HCT116 (cell line): Measurements from ENCODE around the gene MS4A15. TPM values are rescaled to one million over a fixed set of nuclear protein-coding genes. Genes with fewer than 3 reads are reported as not detected.
A peak's percentile ranks its signal among the peaks of the same experiment; 100 is the strongest.

Experiments
- ATAC-seq: fragments of 200-7000 bp; cut with Tn5 transposase; 2 replicates; pipeline ENCODE4 v1.9.1; 2020; ENCODE audit warnings: mild to moderate bottlenecking, moderate library complexity
- BruUV-seq: library from RNA; stranded (reverse); fragments of 400-500 nt; replicated peaks from 2 replicates; lab custom pipeline; 2021; lab: Mats Ljungman, UMichigan
- CTCF ChIA-PET: fragments of 300-600 bp; sonication (Branson Sonifier 250); formaldehyde crosslinking; loops from one replicate; lab custom pipeline; 2021; ENCODE audit warnings: antibody characterized with exemption; lab: Charles Lee
- POLR2A ChIA-PET: fragments of 300-600, 350-600 bp; sonication (Branson Sonifier 250); formaldehyde crosslinking; loops from one replicate; lab custom pipeline; 2021; ENCODE audit warnings: antibody characterized with exemption; lab: Charles Lee
- RAD21 ChIA-PET, 2 experiments: fragments of 300-600 bp; sonication (Branson Sonifier 250); formaldehyde crosslinking; loops; one replicate each; lab custom pipeline; 2023; ENCODE audit warnings: low total read pairs in 2 of 2; ENCODE audit not compliant: uncharacterized antibody in 2 of 2, unreplicated experiment in 2 of 2, low non-redundant PET in 1 of 2; lab: Charles Lee
- DNase-seq: peaks from one replicate; pipeline ENCODE4 v3.0.0-alpha.2; 2010; ENCODE audit warnings: low read depth, low spot score
- H2AFZ ChIP-seq: fragments of 200-600 bp; shearing (Covaris generic), sonication (generic); 2 replicates; pipeline ENCODE4 v1.6.1; 2017; ENCODE audit warnings: low read depth, mixed run types, mixed read lengths, antibody characterized with exemption, low read length; ENCODE audit not compliant: poor library complexity, severe bottlenecking
- H3K27ac ChIP-seq: 2 replicates; pipeline ENCODE4 v1.5.1; 2012; ENCODE audit warnings: low read depth, low read length
- H3K27me3 ChIP-seq: fragments of 200-600 bp; sonication (generic); 2 replicates; pipeline ENCODE4 v1.6.1; 2016; ENCODE audit warnings: mixed run types, low read length, mixed read lengths; ENCODE audit not compliant: insufficient read depth
- H3K36me3 ChIP-seq, 2 experiments: fragments of 200-500 bp in 1 of 2; fragments of 200-600 bp in 1 of 2; sonication (Bioruptor generic) in 1 of 2; sonication (generic) in 1 of 2; 2 replicates each; pipeline versions ENCODE4 v1.5.1 to v1.6.1; 2014 to 2016; ENCODE audit warnings: low read length in 2 of 2, inconsistent platforms in 1 of 2, mixed read lengths in 1 of 2, mixed run types in 1 of 2; ENCODE audit not compliant: insufficient read depth in 2 of 2, control insufficient read depth in 1 of 2
- H3K4me1 ChIP-seq, 2 experiments: fragments of 200-600 bp in 1 of 2; sonication (generic) in 1 of 2; 2 replicates each; pipeline versions ENCODE4 v1.5.1 to v1.6.1; 2012 to 2017; ENCODE audit warnings: low read length in 2 of 2, inconsistent platforms in 1 of 2, mild to moderate bottlenecking in 1 of 2, mixed read lengths in 1 of 2, mixed run types in 1 of 2, moderate library complexity in 1 of 2; ENCODE audit not compliant: insufficient read depth in 2 of 2, control insufficient read depth in 1 of 2
- H3K4me2 ChIP-seq: fragments of 200-600 bp; sonication (generic); 2 replicates; pipeline ENCODE4 v1.6.1; 2017; ENCODE audit warnings: mixed run types, low read length, mixed read lengths
- H3K4me3 ChIP-seq, 2 experiments: fragments of 200-600 bp in 1 of 2; sonication (generic) in 1 of 2; replicated peaks in 1 of 2; 2 replicates each; pipeline ENCODE4 v1.5.1; 2011 to 2016; ENCODE audit warnings: low read length in 2 of 2, control low read depth in 1 of 2, low read depth in 1 of 2, mild to moderate bottlenecking in 1 of 2, mixed read lengths in 1 of 2, mixed run types in 1 of 2
- H3K79me2 ChIP-seq: fragments of 200-600 bp; sonication (generic); 2 replicates; pipeline ENCODE4 v1.6.1; 2017; ENCODE audit warnings: mild to moderate bottlenecking, mixed run types, low read length, moderate library complexity, mixed read lengths; ENCODE audit not compliant: insufficient read depth
- H3K9ac ChIP-seq: fragments of 200-600 bp; sonication (generic); 2 replicates; pipeline ENCODE4 v1.6.1; 2016; ENCODE audit warnings: low read length, mixed read lengths
- H3K9me2 ChIP-seq: fragments of 200-600 bp; sonication (generic), shearing (Covaris generic); 2 replicates; pipeline ENCODE4 v1.6.1; 2017; ENCODE audit warnings: mixed run types, mild to moderate bottlenecking, moderate library complexity; ENCODE audit not compliant: insufficient read depth
- H3K9me3 ChIP-seq, 2 experiments: fragments of 200-500 bp in 1 of 2; fragments of 200-600 bp in 1 of 2; sonication (Bioruptor generic) in 1 of 2; sonication (generic) in 1 of 2; 2 replicates each; pipeline ENCODE4 v1.6.1; 2014 to 2017; ENCODE audit warnings: low read length in 2 of 2, mixed read lengths in 2 of 2, inconsistent platforms in 1 of 2, low read depth in 1 of 2, mild to moderate bottlenecking in 1 of 2, mixed run types in 1 of 2, moderate library complexity in 1 of 2; ENCODE audit not compliant: control insufficient read depth in 1 of 2, insufficient read depth in 1 of 2
- H4K20me1 ChIP-seq: fragments of 200-600 bp; sonication (generic), shearing (Covaris generic); 2 replicates; pipeline ENCODE4 v1.6.1; 2017; ENCODE audit warnings: mixed run types, mild to moderate bottlenecking, moderate library complexity; ENCODE audit not compliant: insufficient read depth
- CBX3 ChIP-seq: IDR thresholded peaks from 2 replicates; pipeline ENCODE4 v1.6.1; 2012; ENCODE audit warnings: low read depth
- CTCF ChIP-seq, 3 experiments: fragments of 200-600 bp in 1 of 3; sonication (generic) in 1 of 3; IDR thresholded peaks in 2 of 3; conservative IDR thresholded peaks in 1 of 3; 2 replicates each; pipeline ENCODE4 v1.5.1; 2012 to 2017; ENCODE audit warnings: low read depth in 2 of 3, low read length in 2 of 3, antibody characterized with exemption in 1 of 3, borderline replicate concordance in 1 of 3, control low read depth in 1 of 3, mild to moderate bottlenecking in 1 of 3, mixed read lengths in 1 of 3, mixed run types in 1 of 3, moderate library complexity in 1 of 3; ENCODE audit not compliant: insufficient read depth in 1 of 3
- ELF1 ChIP-seq: IDR thresholded peaks from 2 replicates; pipeline ENCODE4 v1.6.1; 2012; ENCODE audit warnings: low read depth, borderline replicate concordance
- EZH2phosphoT487 ChIP-seq: fragments of 200-600 bp; IDR thresholded peaks from 2 replicates; pipeline ENCODE4 v1.6.1; 2018; ENCODE audit warnings: antibody characterized with exemption, borderline replicate concordance
- FOSL1 ChIP-seq: IDR thresholded peaks from 2 replicates; pipeline ENCODE4 v1.6.1; 2012; ENCODE audit warnings: low read depth
- JUND ChIP-seq: IDR thresholded peaks from 2 replicates; pipeline ENCODE4 v1.6.1; 2012
- POLR2A ChIP-seq: IDR thresholded peaks from 2 replicates; pipeline ENCODE4 v1.7.0; 2011; ENCODE audit warnings: borderline replicate concordance; ENCODE audit not compliant: insufficient read depth, insufficient read length; ENCODE audit errors: extremely low read depth
- RAD21 ChIP-seq: IDR thresholded peaks from 2 replicates; pipeline ENCODE4 v1.6.1; 2012; ENCODE audit warnings: low read depth, mild to moderate bottlenecking
- SP1 ChIP-seq: IDR thresholded peaks from 2 replicates; pipeline ENCODE4 v1.6.1; 2012; ENCODE audit warnings: low read depth
- SRF ChIP-seq: IDR thresholded peaks from 2 replicates; pipeline ENCODE4 v1.6.1; 2012; ENCODE audit warnings: low read depth
- TCF7L2 ChIP-seq: IDR thresholded peaks from 2 replicates; pipeline ENCODE4 v1.7.0; 2011; ENCODE audit warnings: borderline replicate concordance, inconsistent platforms; ENCODE audit not compliant: insufficient read depth, insufficient read length; ENCODE audit errors: extremely low read depth
- ZFX ChIP-seq: fragments of 450-650 bp; IDR thresholded peaks from 2 replicates; pipeline ENCODE4 v1.6.1; 2017
- intact Hi-C: fragments of 100-400 bp; cut with micrococcal nuclease; formaldehyde crosslinking; loops from 2 replicates; pipeline ENCODE4 v1.10.0; 2022
- total RNA-seq: library from RNA; stranded (reverse); gene quantifications from one replicate; pipeline ENCODE4 v1.2.1, GENCODE V29; 2021; ENCODE audit not compliant: unreplicated experiment
- TF ChIP-seq, protein P1 (sequence below): IDR thresholded peaks from 2 replicates; pipeline ENCODE4 v1.6.1; 2012
- TF ChIP-seq, protein P2 (sequence below): IDR thresholded peaks from 2 replicates; pipeline ENCODE4 v1.6.1; 2012
- TF ChIP-seq, protein P3 (sequence below): IDR thresholded peaks from 2 replicates; pipeline ENCODE4 v1.6.1; 2011; ENCODE audit warnings: mild to moderate bottlenecking, low read length, moderate library complexity; ENCODE audit not compliant: insufficient replicate concordance; ENCODE audit errors: extremely low read depth

Gene MS4A15
- total RNA-seq, 1 experiment from 2014 or later = 1.5 TPM

GRCh38 chr11:60710482-60710881 lies 46.2 kb upstream of the MS4A15 start:
- Histone ChIP-seq H3K4me1 (no peaks in the 10 kb centered on the region), H3K9me2 (no peaks in the 10 kb centered on the region), H3K4me3 (no peak overlapping the region), H4K20me1 (no peaks in the 10 kb centered on the region), H3K27ac (no peak overlapping the region), H3K36me3 (no peaks in the 10 kb centered on the region), H2AFZ (no peak overlapping the region), H3K9me3 (no peaks in the 10 kb centered on the region), H3K9ac (no peak overlapping the region), H3K4me2 (no peak overlapping the region), H3K79me2 (no peaks in the 10 kb centered on the region), H3K27me3 (no peaks in the 10 kb centered on the region)
- TF ChIP-seq, protein P1, sequence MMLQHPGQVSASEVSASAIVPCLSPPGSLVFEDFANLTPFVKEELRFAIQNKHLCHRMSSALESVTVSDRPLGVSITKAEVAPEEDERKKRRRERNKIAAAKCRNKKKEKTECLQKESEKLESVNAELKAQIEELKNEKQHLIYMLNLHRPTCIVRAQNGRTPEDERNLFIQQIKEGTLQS = no peak
- peak in 2 of 3 experiments; percentile 46 to 53; a peak in 4 of 6 replicates for TF ChIP-seq CTCF (IDR thresholded peaks at IDR 0.05 in 2 of 3, conservative IDR thresholded peaks at IDR 0.05 in 1 of 3; ENCODE audit: borderline replicate concordance in 1 of 3, insufficient read depth in 1 of 3, low read depth in 2 of 3, low read length in 2 of 3)
- ChIA-PET RAD21 (no interaction called here), CTCF (interaction anchor here (0.7 to 1.2 kb wide), 3 partner anchors 9 to 53 kb away, joined by 3 read pairs; partner anchors contain the start of gene MS4A15), POLR2A (no interaction called here)
- DNase-seq = no peak
- BruUV-seq = no TSS peak
- intact Hi-C loops = no loop called here
- peak; percentile 80 for ATAC-seq

GRCh38 chr11:60711276-60711675 lies 45.4 kb upstream of the MS4A15 start:
- intact Hi-C loops = no loop called here
- Histone ChIP-seq H2AFZ (no peak overlapping the region), H3K9me2 (no peaks in the 10 kb centered on the region), H3K36me3 (no peaks in the 10 kb centered on the region), H3K27me3 (0 out of 2 replicates have a peak, but pooled peaks cover 1% of the 10 kb centered on the region), H3K4me3 (no peak overlapping the region), H3K27ac (no peak overlapping the region), H3K79me2 (no peaks in the 10 kb centered on the region), H3K4me2 (no peak overlapping the region), H4K20me1 (no peaks in the 10 kb centered on the region), H3K9me3 (no peaks in the 10 kb centered on the region), H3K9ac (no peak overlapping the region), H3K4me1 (no peaks in the 10 kb centered on the region)
- ChIA-PET POLR2A (no interaction called here), RAD21 (no interaction called here), CTCF (interaction anchor here (1.4 kb wide), 1 partner anchor 64 kb away, joined by 3 read pairs; no protein-coding TSS in a partner anchor)
- DNase-seq (no peak), ATAC-seq (no peak)
- BruUV-seq = no TSS peak
- TF ChIP-seq SRF (no peak), EZH2phosphoT487 (no peak), ELF1 (no peak), ZFX (no peak), JUND (no peak), CBX3 (no peak), RAD21 (no peak), SP1 (no peak), POLR2A (no peak), TCF7L2 (no peak), FOSL1 (no peak)
- TF ChIP-seq, protein P2, sequence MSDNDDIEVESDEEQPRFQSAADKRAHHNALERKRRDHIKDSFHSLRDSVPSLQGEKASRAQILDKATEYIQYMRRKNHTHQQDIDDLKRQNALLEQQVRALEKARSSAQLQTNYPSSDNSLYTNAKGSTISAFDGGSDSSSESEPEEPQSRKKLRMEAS = no peak
- TF ChIP-seq, protein P3, sequence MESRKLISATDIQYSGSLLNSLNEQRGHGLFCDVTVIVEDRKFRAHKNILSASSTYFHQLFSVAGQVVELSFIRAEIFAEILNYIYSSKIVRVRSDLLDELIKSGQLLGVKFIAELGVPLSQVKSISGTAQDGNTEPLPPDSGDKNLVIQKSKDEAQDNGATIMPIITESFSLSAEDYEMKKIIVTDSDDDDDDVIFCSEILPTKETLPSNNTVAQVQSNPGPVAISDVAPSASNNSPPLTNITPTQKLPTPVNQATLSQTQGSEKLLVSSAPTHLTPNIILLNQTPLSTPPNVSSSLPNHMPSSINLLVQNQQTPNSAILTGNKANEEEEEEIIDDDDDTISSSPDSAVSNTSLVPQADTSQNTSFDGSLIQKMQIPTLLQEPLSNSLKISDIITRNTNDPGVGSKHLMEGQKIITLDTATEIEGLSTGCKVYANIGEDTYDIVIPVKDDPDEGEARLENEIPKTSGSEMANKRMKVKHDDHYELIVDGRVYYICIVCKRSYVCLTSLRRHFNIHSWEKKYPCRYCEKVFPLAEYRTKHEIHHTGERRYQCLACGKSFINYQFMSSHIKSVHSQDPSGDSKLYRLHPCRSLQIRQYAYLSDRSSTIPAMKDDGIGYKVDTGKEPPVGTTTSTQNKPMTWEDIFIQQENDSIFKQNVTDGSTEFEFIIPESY = no peak
